HL-60/S4 treated with retinoic acid at 250 ng/mL for 4 days and 3 days (cell line): ENCODE data around the gene MAT2A.

Experiments used
- in situ Hi-C: fragments of 300-500 bp; cut with MboI; formaldehyde crosslinking; loops from 2 replicates; pipeline ENCODE4 v1.7.0; 2022; ENCODE audit warnings: low sequenced_read_pairs

MAT2A gene

DNA sequence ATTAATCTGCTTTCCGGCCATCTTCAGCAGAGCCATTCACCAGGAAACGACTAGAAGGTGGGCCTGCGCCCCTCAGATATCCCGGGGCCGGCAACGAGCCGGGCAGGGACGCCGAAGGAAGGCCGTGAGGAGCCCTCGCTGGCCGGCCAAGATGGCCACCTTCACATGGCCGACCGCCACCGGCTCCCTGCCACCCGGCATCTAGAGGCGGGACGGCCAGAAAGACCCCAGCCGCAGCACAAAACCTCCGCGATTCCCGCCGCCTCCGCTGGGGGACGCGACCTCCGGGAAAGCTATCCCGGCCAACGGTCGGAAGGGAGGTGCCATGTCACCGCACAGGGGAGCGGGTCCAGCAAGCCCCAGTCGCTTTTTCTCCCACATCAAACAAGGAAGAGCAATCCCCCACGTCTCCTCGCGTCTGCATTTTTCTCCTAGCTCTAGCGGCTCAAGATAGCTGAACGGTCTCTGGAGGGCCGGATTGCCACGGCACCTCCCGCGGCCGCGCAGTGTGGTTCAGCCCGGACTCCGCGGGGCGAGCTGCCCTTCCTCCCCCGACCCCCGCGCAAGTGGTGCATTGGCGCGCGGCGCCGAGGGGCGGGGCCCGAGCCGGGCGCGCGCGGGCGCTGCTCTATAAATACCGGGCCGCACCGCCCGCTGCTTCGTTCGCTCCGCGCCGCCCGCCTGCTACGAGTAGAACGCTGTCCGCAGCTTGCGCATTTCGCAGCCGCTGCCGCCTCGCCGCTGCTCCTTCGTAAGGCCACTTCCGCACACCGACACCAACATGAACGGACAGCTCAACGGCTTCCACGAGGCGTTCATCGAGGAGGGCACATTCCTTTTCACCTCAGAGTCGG lies at the start of gene MAT2A:
Gene MAT2A, plus strand, starts transcription at position 662 of the 854 bp plus-strand sequence. Its CDS starts 120 bp downstream, at position 782.
- in situ Hi-C loops: no loop called here

DNA sequence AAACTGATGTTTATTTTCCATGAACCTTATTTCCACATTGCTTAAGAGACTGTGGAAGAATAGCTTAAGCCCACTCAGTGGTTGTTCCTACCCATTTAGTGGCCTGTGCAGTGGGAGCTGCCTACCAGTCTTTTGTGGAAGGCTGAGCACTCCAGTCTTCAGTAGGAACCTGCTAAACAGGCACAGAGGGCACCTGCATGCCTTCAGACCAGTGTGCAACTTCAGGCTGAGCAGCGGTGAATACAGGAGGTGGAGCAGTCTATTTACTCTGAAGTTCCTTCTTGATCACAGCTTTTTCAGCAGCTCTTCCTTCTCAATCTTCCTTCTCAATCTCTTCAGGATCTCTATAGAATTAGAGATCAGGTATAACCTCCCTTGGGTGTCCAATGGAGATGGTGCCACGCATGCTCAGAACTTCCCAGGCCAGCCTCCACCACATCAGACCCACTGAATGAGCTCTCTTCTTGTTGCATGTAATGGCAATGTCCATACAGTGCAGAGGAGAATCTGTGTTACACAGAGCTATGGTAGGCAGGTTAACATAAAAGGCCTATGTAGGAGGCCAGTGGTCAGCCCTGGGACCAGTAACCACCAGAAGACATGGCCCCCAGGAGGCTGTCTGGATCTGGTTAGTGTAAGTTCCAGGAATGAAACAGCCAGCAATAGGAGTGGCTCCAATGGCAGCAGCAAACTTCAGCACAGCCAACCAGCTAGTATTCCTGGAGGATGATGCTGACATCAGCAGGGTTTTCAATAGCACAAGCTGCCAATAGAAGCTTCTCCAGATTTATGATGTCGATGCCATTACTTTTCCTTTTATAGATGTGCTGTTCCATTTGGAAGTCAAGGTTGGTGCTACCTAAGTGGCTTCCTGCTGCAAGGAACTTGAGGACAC lies 47.9 kb upstream of the MAT2A start:
- in situ Hi-C loops: no loop called here

DNA sequence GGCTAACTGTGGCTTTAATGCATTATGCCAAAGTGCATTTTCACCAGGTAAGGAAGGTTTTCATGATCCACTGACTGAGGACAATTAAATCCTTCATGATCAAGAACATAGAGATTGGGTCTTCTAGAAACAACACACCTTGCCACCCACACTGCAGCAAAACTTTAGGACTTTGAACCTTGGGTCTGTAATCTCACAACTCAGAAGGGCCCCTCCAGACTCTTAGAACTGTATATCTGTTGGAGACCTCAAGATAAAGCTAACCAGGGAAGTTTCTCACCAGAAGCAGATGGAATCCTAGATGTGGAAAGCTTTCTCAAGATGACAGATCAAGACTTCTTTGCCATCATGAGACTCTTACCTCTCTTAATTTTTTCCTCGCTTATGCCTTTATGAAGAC lies 42.5 kb upstream of the MAT2A start:
- in situ Hi-C loops: no loop called here

DNA sequence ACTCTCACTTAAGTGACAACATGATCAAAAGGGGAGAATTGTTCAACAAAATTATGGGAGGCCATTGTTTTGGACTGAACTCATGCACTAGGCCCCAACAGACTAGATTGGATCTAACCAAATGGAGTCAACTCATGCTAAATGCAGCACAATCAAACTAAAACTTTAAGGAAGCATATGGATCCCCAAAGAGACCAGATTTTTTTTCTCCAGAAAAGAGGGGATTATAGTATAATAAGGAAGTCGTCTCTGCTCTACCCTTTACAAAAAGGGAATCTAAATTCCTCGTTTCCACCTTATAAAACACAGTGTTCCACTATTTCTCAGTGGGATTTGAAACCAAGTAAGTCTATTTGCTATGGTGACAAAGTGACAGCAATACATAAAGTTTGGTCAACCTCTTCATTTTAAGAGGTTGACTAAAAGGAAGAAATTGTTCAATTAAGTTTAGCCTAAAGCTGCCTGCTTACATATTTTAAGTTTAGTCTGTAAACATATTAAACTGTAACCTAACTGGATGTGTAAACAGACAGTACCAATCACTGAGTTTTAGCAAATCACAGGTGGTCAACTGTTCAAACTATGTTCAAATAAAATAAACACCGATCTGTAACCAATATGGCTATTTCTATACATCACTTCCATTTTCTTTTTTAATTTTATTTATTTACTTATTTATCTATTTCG lies 40.9 kb upstream of the MAT2A start:
- in situ Hi-C loops: no loop called here

DNA sequence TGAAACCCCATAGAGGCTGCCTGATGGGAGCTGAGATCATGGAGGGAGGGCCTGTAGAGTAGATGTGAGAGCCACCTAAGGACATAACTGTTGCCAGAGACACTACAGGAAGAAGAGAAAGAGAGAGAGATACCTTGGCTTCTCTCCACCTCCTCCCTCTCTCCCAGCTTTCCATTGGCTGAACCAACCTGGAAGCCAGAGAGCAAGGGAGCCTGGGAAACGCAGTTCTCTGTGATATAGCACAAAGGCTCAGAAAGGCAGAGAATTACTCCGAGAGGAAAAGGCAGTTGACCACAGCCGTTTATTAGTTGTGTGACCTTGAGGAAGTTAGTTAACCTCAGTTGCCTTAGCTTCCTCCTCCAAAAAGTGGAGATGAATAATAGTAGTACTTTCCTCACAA lies 37.7 kb upstream of the MAT2A start:
- in situ Hi-C loops: no loop called here

DNA sequence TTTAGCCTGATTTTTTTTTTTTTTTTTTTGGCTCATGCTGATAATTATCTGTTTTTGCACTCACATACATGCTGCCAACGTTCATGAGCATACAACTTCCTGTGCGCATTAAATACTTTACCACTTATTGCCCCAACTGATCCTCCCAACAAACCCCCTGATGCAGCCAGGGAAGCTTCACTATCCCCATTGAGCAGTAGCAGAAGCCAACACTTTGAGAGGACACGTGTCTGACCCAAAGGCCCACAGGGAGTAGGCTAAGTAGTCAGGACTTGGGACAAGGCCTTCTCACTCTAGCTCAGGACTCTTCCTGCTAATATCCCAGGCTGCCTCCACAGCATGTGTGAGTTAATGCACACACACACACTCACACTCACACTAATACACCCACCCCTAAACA lies 36.2 kb upstream of the MAT2A start:
- in situ Hi-C loops: no loop called here

DNA sequence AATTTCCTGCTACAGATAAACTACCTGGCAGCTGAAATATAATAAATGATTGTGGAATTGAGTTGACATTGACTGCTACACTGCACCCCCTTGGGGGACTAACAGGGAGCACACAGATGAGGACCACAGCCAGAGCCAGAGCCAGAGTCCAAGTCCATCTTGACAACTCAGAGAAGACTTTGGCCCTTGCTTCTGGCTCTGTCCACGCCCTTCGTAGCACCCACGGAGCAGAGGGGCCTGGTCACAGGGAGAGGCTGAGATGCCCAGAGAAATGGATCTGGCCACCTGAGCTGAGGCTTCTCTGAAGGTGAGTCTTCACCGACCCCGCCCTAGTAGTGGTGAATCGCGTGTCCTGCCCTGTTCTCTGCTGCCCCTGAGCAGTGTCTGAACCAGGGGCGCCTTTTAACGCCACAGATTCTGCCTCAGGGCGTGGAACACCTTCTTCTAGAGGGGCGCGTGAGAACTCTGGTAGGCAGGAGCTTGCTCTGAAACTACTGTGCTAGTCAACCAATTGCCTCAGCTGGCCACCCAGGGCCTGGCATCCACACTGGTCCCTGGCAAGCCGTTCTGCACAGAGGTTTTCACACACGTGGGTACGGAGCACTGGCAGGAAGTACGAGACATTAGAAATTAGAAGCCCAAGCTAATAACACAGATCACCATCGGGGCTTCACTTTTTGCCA lies 35.7 kb upstream of the MAT2A start:
- in situ Hi-C loops: no loop called here

DNA sequence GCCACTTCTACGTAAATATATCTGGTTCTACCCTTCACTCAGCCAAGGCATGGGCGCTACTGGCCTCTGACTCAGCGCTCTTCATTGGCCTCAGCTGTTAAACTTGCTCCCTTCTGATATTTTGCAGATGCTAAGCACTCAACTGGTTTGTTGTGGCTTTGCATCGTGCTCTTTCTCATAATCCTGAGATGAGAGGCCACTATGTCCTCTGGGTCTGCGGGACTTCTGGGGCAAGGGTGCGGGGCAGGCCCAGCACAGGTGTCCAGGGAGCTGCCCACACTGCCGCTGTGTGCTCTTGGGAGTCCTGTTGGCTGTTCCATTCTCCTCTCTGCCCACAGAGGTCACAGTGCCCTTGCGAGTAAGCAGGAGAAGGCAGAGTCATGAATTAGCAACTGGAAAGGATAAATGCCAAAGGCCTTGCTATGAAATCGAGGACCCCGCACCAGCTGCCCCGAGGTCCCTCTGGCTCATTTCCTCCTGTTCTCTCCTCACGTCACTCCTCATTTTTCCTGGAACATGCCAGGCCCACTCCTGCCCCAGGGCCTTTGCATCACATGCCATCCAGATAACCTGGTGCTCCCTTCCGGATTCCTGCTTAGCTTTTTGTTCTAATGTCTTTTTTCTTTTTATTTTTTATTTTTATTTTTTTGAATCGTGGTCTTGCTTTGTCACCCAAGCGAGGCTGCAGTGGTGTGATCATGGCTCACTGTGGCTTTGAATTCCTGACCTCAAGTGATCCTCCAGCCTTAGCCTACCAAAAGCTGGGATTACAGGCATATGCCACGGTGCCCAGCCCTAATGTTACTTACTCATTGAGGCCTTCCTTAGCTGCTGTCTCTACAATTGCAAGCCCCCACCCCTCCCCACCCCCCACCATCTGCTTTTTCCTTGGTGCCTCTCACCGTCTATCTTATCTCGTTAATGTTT lies 34.9 kb upstream of the MAT2A start:
- in situ Hi-C loops: no loop called here

DNA sequence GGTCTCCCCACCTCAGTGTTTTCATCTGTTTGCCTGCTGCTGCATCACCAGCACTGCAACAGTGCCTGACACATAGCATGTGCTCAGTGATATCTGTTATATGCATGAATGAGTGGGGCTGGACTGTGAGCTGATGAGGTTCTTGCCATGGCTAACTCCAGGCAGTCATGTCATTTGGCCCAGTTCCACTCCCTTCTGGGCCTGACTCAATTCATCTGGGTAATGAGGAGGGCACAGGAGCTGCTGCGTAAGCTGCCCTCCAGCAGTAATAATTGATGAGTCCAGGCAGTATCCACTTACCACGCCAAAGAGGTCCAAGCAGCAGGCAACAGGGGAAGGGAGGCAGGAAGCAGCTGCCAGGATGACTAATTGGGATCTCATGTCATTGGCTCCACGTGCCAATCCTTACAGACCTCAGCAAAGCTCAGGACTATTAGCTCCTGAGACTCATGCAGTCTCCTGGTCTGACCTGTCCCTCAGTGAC lies 34.1 kb upstream of the MAT2A start:
- in situ Hi-C loops: no loop called here

DNA sequence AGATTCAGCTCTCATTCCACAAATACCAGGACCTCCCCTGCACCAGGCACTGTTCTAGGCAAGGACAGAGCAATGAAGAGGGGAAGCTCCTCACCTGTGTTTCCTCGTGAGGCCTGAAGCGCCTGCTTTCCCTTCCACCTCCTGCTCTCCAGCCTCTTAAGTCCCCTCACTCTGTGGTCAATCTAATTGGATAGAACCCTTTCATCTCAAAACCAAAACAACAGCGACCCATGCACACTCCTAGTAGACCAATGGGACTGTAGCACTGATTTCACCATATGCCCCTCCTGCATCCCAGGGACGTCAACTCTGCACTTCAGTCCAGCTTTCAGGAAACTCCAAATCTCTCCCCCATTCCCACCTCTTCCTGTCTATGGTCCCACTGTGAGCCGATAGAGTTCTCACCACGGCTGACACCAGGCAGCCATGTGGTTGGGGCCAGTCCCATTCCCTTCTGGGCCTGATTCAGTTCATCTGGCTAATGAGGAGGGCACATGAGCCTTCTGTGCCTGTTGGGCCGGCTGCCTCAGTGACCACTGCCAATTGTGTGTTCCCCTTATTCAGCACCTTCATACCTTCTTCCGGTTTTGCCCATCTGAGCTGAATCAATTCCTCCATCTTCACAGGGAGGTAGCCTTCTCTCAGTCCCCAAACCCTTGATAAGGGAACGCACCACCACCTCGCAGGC lies 33.3 kb upstream of the MAT2A start:
- in situ Hi-C loops: no loop called here

DNA sequence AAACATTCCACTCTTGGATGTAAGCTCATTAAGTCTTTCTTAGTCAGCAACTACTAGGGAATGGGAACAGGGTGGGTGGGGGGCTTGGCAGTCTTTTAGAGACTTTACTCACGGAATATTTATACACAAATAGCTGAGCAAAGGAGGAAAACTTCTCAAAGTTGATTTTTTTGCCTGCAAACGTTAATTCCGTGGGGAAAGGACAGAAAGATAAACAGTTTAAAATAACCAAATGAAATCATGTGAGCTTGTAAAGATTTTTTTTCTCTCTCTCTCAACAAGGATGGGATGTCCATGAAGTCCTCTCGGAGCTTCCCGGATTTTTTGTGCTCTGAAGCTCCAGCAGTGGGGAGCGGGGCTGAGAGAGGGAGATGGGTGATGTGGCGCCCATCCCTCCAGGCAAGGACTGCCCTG lies 32.2 kb upstream of the MAT2A start:
- in situ Hi-C loops: no loop called here

DNA sequence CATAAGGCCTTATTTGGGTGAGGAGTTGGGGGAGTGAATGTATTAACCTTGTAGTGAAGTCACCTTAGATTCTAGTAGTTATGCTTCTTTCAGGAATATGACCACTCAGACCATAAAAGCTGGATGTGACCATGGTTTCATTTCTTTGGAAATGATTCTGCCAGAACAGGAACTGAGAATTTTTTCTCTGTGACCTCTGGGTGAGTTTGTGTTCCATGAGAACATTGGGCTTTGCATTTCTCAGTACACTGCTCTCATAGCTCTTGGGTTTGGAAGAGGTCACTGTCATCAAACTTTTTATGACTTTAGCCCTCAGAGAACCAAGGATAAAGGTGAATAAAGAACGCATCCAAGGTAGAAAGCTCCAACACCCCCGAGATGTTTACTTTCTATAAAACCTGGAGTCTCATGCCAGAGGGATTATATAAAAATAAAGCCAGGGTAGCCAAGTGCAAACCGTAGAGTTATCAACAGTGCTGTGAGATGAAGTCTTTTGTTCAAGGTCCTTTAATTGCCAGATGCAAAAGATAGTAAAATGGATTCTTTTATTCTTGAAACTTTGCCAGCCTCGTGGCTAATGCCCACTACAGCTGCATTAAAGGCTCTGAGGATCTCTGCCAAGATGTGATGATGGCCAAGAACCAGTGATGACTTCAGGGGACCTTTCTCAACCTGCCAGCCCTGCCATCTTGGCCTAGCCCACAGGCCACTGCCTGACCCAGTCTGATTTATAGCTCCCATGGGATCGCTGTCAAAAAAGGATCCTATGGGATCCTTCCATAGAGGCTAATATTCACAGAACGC lies 27.8 kb upstream of the MAT2A start:
- in situ Hi-C loops: no loop called here

DNA sequence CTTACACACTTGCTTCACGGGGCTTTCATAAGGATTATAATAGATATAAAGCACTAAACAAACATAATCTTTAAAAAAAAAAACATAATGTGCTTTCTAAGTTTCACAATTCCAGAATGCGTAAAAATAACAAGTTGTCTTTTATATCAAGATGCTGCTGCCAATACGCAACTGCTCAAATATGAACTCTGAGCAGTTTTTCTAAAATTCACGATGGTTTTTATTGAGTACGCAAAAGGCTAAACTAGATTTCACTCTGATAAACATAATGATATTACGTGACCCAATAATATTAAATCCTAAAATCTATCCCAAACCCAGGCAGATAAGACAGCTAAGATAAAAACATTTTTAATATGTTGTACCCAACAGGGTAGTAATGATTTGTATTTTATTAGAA lies 24.6 kb upstream of the MAT2A start:
- in situ Hi-C loops: no loop called here

DNA sequence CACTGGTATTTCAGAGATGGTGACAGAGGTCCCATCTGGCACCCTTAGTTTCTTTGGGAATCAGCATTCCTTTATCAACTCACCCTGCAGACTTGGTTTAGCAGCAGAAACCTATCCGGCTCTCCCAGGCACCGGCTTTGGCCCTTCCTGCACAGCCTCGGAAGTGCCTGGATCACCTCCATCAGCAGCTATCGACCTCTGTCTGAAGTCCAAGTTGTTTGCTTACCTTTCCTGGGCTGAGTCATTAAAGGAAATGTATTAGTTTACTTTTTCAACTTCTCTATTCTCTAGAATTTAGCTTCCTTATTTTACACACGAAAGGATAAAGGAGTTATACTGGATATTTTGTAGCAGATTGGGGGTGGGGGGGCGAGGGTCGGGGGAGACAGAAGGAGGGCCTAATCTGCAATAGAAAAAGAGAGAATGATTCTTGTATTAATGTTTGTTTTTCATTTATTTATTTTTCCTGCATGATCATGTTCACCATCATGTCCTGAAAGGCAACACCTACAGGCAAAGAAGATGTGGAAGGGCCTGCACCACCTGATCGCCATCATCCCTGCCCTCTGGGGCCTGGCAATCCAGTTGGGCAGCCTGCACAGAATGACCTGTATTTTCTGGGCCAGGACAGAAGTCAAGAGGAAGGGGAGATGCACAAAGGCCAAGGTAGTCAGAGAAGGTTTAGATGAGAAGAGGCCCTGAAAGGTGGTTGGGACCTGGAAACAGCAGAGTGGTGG lies 22.1 kb upstream of the MAT2A start:
- in situ Hi-C loops: no loop called here

DNA sequence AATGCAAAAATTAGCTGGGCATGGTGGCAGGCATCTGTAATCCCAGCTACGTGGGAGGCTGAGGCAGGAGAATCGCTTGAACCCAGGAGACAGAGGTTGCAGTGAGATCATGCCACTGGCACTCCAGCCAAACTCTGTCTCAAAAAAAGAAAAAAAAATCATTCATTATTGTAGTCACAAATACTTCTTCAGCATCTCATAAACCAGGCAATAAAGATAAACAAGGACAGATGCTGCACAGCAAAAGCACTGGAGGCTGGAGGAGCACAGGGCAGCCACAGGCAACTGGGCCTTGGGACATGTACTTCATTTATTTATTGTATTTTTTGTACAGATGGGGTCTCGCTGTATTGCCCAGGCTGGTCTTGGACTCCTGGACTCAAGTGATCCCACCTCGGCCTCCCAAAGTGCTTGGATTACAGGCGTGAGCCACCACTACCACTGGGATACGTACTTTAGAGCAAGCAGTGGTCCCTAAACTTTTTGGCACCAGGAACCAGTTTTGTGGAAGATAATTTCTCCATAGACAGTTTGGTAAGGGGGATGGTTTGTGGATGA lies 16.8 kb upstream of the MAT2A start:
- in situ Hi-C loops: no loop called here

DNA sequence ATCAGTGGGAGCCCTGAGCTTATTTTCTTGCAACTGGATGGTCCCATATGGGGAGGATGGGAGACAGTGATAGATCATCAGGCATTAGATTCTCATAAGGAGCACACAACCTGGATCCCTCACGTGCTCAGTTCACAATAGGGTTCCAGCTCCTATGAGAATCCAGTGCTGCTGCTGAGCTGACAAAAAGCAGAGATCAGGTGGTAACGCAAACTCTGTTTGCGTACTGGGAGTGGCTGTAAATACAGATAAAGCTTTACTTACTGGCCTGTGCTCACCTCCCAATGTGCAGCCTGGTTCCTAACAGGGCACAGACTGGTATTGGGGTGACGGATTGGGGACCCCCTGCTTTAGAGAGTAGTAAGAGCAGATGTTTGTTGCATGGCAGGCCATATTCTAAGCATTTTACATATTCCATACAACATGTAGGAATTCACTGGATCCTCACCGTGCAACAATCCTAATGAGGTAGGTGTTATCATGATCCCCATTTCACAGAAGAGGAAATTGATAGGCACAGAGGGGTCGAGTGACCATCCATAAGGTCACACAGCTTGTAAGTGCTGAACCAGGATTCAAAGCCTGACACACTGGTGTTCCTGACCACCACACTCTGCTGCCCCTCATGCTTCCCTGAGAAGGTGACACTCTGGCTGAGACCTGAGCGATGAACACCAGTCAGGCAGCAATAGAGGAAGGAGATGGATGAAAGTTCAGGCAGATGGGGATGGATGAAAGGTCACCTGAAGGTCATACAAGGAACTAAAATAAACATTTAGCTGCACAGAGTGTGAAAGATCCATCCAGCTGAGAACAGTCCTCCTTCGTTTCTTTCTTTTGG lies 15.7 kb upstream of the MAT2A start:
- in situ Hi-C loops: no loop called here
